ENCODE results near the gene PLCG2.
"Not testable (repeated sequence)": the region's sequence is repeated elsewhere in the genome, so short reads cannot be mapped to it uniquely, and the experiment has no call there.

The PLCG2 gene

GRCh38 chr16:81971853-81972252 is 192.8 kb downstream of the PLCG2 start:
- Mint-ChIP-seq H3K27me3 (ENCODE audit: low read depth) (peaks cover 9% of the 10 kb centered on the region), H3K4me3 (no peak overlapping the region), H3K4me1 (ENCODE audit: low read depth) (no peaks in the 10 kb centered on the region), H3K27ac (no peak overlapping the region), H3K9me3 (peaks cover 12% of the 10 kb centered on the region), H3K36me3 (ENCODE audit: low read depth) (no peaks in the 10 kb centered on the region)

GRCh38 chr16:81973737-81974136 is 194.6 kb downstream of the PLCG2 start:
- H3K4me1 Mint-ChIP-seq (ENCODE audit: low read depth): no peaks in the 10 kb centered on the region
- peaks cover 16% of the 10 kb centered on the region for H3K9me3 Mint-ChIP-seq
- H3K4me3 Mint-ChIP-seq: no peak overlapping the region
- peaks cover 9% of the 10 kb centered on the region for H3K27me3 Mint-ChIP-seq (ENCODE audit: low read depth)
- H3K27ac Mint-ChIP-seq: no peak overlapping the region
- no peaks in the 10 kb centered on the region for H3K36me3 Mint-ChIP-seq (ENCODE audit: low read depth)

GRCh38 chr16:81975637-81976036 is 196.5 kb downstream of the PLCG2 start:
- H3K4me3 Mint-ChIP-seq: no peak overlapping the region
- H3K27me3 Mint-ChIP-seq (ENCODE audit: low read depth): peaks cover 2% of the 10 kb centered on the region
- H3K36me3 Mint-ChIP-seq (ENCODE audit: low read depth): no peaks in the 10 kb centered on the region
- no peak overlapping the region for H3K27ac Mint-ChIP-seq
- H3K4me1 Mint-ChIP-seq (ENCODE audit: low read depth): no peaks in the 10 kb centered on the region
- peaks cover 16% of the 10 kb centered on the region for H3K9me3 Mint-ChIP-seq

- not testable (repeated sequence) for H3K9me3 Mint-ChIP-seq; H3K4me3 Mint-ChIP-seq; H3K36me3 Mint-ChIP-seq (ENCODE audit: low read depth); H3K27ac Mint-ChIP-seq; H3K27me3 Mint-ChIP-seq (ENCODE audit: low read depth); H3K4me1 Mint-ChIP-seq (ENCODE audit: low read depth)
Measured at GRCh38 chr16:81977335-81977942, 198.3 kb downstream of the PLCG2 start.

GRCh38 chr16:81987121-81987520 is 208.0 kb downstream of the PLCG2 start:
- peaks cover 6% of the 10 kb centered on the region for H3K27me3 Mint-ChIP-seq (ENCODE audit: low read depth)
- H3K27ac Mint-ChIP-seq: no peak overlapping the region
- H3K9me3 Mint-ChIP-seq: no peaks in the 10 kb centered on the region
- H3K4me3 Mint-ChIP-seq: no peak overlapping the region
- H3K4me1 Mint-ChIP-seq (ENCODE audit: low read depth): no peaks in the 10 kb centered on the region
- H3K36me3 Mint-ChIP-seq (ENCODE audit: low read depth): no peaks in the 10 kb centered on the region

- H3K9me3 Mint-ChIP-seq: no peaks in the 10 kb centered on the region
- H3K27ac Mint-ChIP-seq: no peak overlapping the region
- no peak overlapping the region for H3K4me3 Mint-ChIP-seq
- peaks cover 6% of the 10 kb centered on the region for H3K27me3 Mint-ChIP-seq (ENCODE audit: low read depth)
- H3K36me3 Mint-ChIP-seq (ENCODE audit: low read depth): no peaks in the 10 kb centered on the region
- no peaks in the 10 kb centered on the region for H3K4me1 Mint-ChIP-seq (ENCODE audit: low read depth)
Measured at GRCh38 chr16:81987706-81988105, 208.6 kb downstream of the PLCG2 start.

- no peaks in the 10 kb centered on the region for H3K4me1 Mint-ChIP-seq (ENCODE audit: low read depth)
- H3K27ac Mint-ChIP-seq: no peak overlapping the region
- no peaks in the 10 kb centered on the region for H3K27me3 Mint-ChIP-seq (ENCODE audit: low read depth)
- peaks cover 1% of the 10 kb centered on the region for H3K36me3 Mint-ChIP-seq (ENCODE audit: low read depth)
- H3K9me3 Mint-ChIP-seq: no peaks in the 10 kb centered on the region
- no peak overlapping the region for H3K4me3 Mint-ChIP-seq
Measured at GRCh38 chr16:81992859-81993258, 213.8 kb downstream of the PLCG2 start.

- H3K9me3 Mint-ChIP-seq: no peaks in the 10 kb centered on the region
- no peak overlapping the region for H3K4me3 Mint-ChIP-seq
- peaks cover 7% of the 10 kb centered on the region for H3K36me3 Mint-ChIP-seq (ENCODE audit: low read depth)
- no peak overlapping the region for H3K27ac Mint-ChIP-seq
- H3K27me3 Mint-ChIP-seq (ENCODE audit: low read depth): no peaks in the 10 kb centered on the region
- H3K4me1 Mint-ChIP-seq (ENCODE audit: low read depth): no peaks in the 10 kb centered on the region
Measured at GRCh38 chr16:81994485-81994884, 215.4 kb downstream of the PLCG2 start.

GRCh38 chr16:81995651-81996050 is 216.6 kb downstream of the PLCG2 start:
- peaks cover 10% of the 10 kb centered on the region for H3K36me3 Mint-ChIP-seq (ENCODE audit: low read depth)
- no peak overlapping the region for H3K4me3 Mint-ChIP-seq
- H3K9me3 Mint-ChIP-seq: no peaks in the 10 kb centered on the region
- H3K4me1 Mint-ChIP-seq (ENCODE audit: low read depth): no peaks in the 10 kb centered on the region
- H3K27me3 Mint-ChIP-seq (ENCODE audit: low read depth): no peaks in the 10 kb centered on the region
- no peak overlapping the region for H3K27ac Mint-ChIP-seq

GRCh38 chr16:81996664-81997509 is 217.8 kb downstream of the PLCG2 start:
- Mint-ChIP-seq H3K27me3 (ENCODE audit: low read depth) (no peaks in the 10 kb centered on the region), H3K27ac (no peak overlapping the region), H3K4me1 (ENCODE audit: low read depth) (no peaks in the 10 kb centered on the region), H3K36me3 (ENCODE audit: low read depth) (peaks cover 10% of the 10 kb centered on the region), H3K9me3 (no peaks in the 10 kb centered on the region), H3K4me3 (no peak overlapping the region)

GRCh38 chr16:81997738-81998137 is 218.6 kb downstream of the PLCG2 start:
- Mint-ChIP-seq H3K9me3 (no peaks in the 10 kb centered on the region), H3K4me3 (no peak overlapping the region), H3K27ac (no peak overlapping the region), H3K36me3 (ENCODE audit: low read depth) (peaks cover 10% of the 10 kb centered on the region), H3K4me1 (ENCODE audit: low read depth) (no peaks in the 10 kb centered on the region), H3K27me3 (ENCODE audit: low read depth) (no peaks in the 10 kb centered on the region)

- Mint-ChIP-seq H3K4me3 (no peak overlapping the region), H3K36me3 (ENCODE audit: low read depth) (peaks cover 11% of the 10 kb centered on the region), H3K27me3 (ENCODE audit: low read depth) (no peaks in the 10 kb centered on the region)
Measured at GRCh38 chr16:82002831-82003230, 223.7 kb downstream of the PLCG2 start.

GRCh38 chr16:82004601-82005000 is 225.5 kb downstream of the PLCG2 start:
- Mint-ChIP-seq H3K36me3 (ENCODE audit: low read depth) (peaks cover 17% of the 10 kb centered on the region), H3K9me3 (peaks cover 18% of the 10 kb centered on the region), H3K27ac (no peak overlapping the region), H3K4me1 (ENCODE audit: low read depth) (no peaks in the 10 kb centered on the region), H3K27me3 (ENCODE audit: low read depth) (no peaks in the 10 kb centered on the region), H3K4me3 (no peak overlapping the region)

More at GRCh38 chr16:82002831-82003230, 223.7 kb downstream of the PLCG2 start:
- H3K9me3 Mint-ChIP-seq: peaks cover 1% of the 10 kb centered on the region
- no peaks in the 10 kb centered on the region for H3K4me1 Mint-ChIP-seq (ENCODE audit: low read depth)
- H3K27ac Mint-ChIP-seq: no peak overlapping the region

- H3K27ac Mint-ChIP-seq: no peak overlapping the region
- H3K9me3 Mint-ChIP-seq: peaks cover 24% of the 10 kb centered on the region
- no peaks in the 10 kb centered on the region for H3K27me3 Mint-ChIP-seq (ENCODE audit: low read depth)
- H3K4me3 Mint-ChIP-seq: no peak overlapping the region
- H3K36me3 Mint-ChIP-seq (ENCODE audit: low read depth): peaks cover 18% of the 10 kb centered on the region
- no peaks in the 10 kb centered on the region for H3K4me1 Mint-ChIP-seq (ENCODE audit: low read depth)
Measured at GRCh38 chr16:82005027-82005830, 226.1 kb downstream of the PLCG2 start.
